Neural progenitor cell (in vitro differentiated cells): ENCODE results near the gene MYO16. TPM values are rescaled to one million over a fixed set of nuclear protein-coding genes. Genes with fewer than 3 reads are reported as not detected.

Source experiments
- DNase-seq: peaks from one replicate; pipeline ENCODE4 v3.0.0-alpha.2; 2016; ENCODE audit warnings: low spot score
- H2AFZ ChIP-seq: fragments of 200-600 bp; sonication (generic); replicated peaks from 2 replicates; pipeline ENCODE4 v1.6.1; 2016; ENCODE audit warnings: antibody characterized with exemption
- H3F3A ChIP-seq: fragments of 200-600 bp; sonication (generic); 2 replicates; pipeline ENCODE4 v1.6.1; 2016; ENCODE audit warnings: antibody characterized with exemption, low read depth
- H3K27ac ChIP-seq: fragments of 200-600 bp; sonication (generic); 2 replicates; pipeline ENCODE4 v1.5.1; 2016; ENCODE audit warnings: mild to moderate bottlenecking
- H3K27me3 ChIP-seq: fragments of 200-600 bp; sonication (generic); 2 replicates; pipeline ENCODE4 v1.6.1; 2016; ENCODE audit warnings: mild to moderate bottlenecking, moderate library complexity
- H3K36me3 ChIP-seq: fragments of 200-600 bp; sonication (generic); 2 replicates; pipeline ENCODE4 v1.5.1; 2016
- H3K4me1 ChIP-seq: fragments of 200-600 bp; sonication (generic); 2 replicates; pipeline ENCODE4 v1.6.1; 2016; ENCODE audit warnings: mixed run types
- H3K4me2 ChIP-seq: fragments of 200-600 bp; sonication (generic); 2 replicates; pipeline ENCODE4 v1.6.1; 2016
- H3K4me3 ChIP-seq: fragments of 200-600 bp; sonication (generic); 2 replicates; pipeline ENCODE4 v1.5.1; 2016
- H3K79me2 ChIP-seq: fragments of 200-600 bp; sonication (generic); 2 replicates; pipeline ENCODE4 v1.6.1; 2016; ENCODE audit warnings: low read depth
- H3K9ac ChIP-seq: fragments of 200-600 bp; sonication (generic); 2 replicates; pipeline ENCODE4 v1.6.1; 2016
- H3K9me3 ChIP-seq: fragments of 200-600 bp; sonication (generic); 2 replicates; pipeline ENCODE4 v1.5.1; 2016; ENCODE audit warnings: low read depth
- H4K20me1 ChIP-seq: fragments of 200-600 bp; sonication (generic); 2 replicates; pipeline ENCODE4 v1.6.1; 2016; ENCODE audit warnings: low read depth
- H3K27ac Mint-ChIP-seq: 3 replicates; pipeline ENCODE4 v1.8.0; 2021; ENCODE audit warnings: mixed read lengths
- H3K27me3 Mint-ChIP-seq: 2 replicates; pipeline ENCODE4 v1.8.0; 2022; ENCODE audit warnings: low read depth, mild to moderate bottlenecking, inconsistent platforms, moderate library complexity, mixed read lengths; ENCODE audit not compliant: insufficient read depth
- H3K36me3 Mint-ChIP-seq: 3 replicates; pipeline ENCODE4 v1.8.0; 2021; ENCODE audit warnings: mixed read lengths
- H3K4me1 Mint-ChIP-seq: 3 replicates; pipeline ENCODE4 v1.8.0; 2021; ENCODE audit warnings: mixed read lengths
- H3K4me3 Mint-ChIP-seq: 3 replicates; pipeline ENCODE4 v1.8.0; 2021; ENCODE audit warnings: mild to moderate bottlenecking, moderate library complexity, mixed read lengths
- H3K9me3 Mint-ChIP-seq: 3 replicates; pipeline ENCODE4 v1.8.0; 2020; ENCODE audit warnings: mixed read lengths
- CTCF ChIP-seq: fragments of 200-600 bp; sonication (generic); IDR thresholded peaks from 2 replicates; pipeline ENCODE4 v1.5.1; 2017; ENCODE audit warnings: antibody characterized with exemption, mild to moderate bottlenecking
- EZH2 ChIP-seq: fragments of 200-600 bp; sonication (generic); IDR thresholded peaks from 2 replicates; pipeline ENCODE4 v1.6.1; 2017; ENCODE audit warnings: antibody characterized with exemption, mild to moderate bottlenecking, moderate library complexity
- EZH2phosphoT487 ChIP-seq: fragments of 200-600 bp; sonication (generic); IDR thresholded peaks from 2 replicates; pipeline ENCODE4 v1.6.1; 2017; ENCODE audit warnings: antibody characterized with exemption
- total RNA-seq: library from RNA; depleted of rRNA; stranded (reverse); fragments of >200 nt; gene quantifications from 2 replicates; pipeline ENCODE4 v1.2.3, GENCODE V29; 2015; ENCODE audit warnings: low replicate concordance

MYO16 gene
- total RNA-seq, 1 donor from 2014 or later: 0.41 TPM

- H3K4me3 Mint-ChIP-seq: no peak overlapping the region
- H3K36me3 Mint-ChIP-seq: peaks cover 6% of the 10 kb centered on the region
- no peaks in the 10 kb centered on the region for H4K20me1 ChIP-seq
- DNase-seq: peak; percentile 23
- no peaks in the 10 kb centered on the region for H3K36me3 ChIP-seq
- H3K4me1 Mint-ChIP-seq: peaks cover 32% of the 10 kb centered on the region
- H3K9ac ChIP-seq: no peak overlapping the region
- no peak overlapping the region for H2AFZ ChIP-seq
- H3K27me3 ChIP-seq: no peaks in the 10 kb centered on the region
- peaks cover 17% of the 10 kb centered on the region for H3K4me1 ChIP-seq
- no peak overlapping the region for H3K4me2 ChIP-seq
- no peak overlapping the region for H3K4me3 ChIP-seq
- H3K27ac ChIP-seq: no peak overlapping the region
- no peaks in the 10 kb centered on the region for H3F3A ChIP-seq
- TF ChIP-seq EZH2phosphoT487 (no peak), CTCF (no peak), EZH2 (no peak)
- H3K79me2 ChIP-seq: no peaks in the 10 kb centered on the region
- H3K9me3 Mint-ChIP-seq: no peaks in the 10 kb centered on the region
- no peaks in the 10 kb centered on the region for H3K9me3 ChIP-seq
- H3K27ac Mint-ChIP-seq: peak overlapping the region; percentile 30
- H3K27me3 Mint-ChIP-seq: no peaks in the 10 kb centered on the region
Observed at GRCh38 chr13:109211616-109212015, 582.2 kb downstream of the MYO16 start.

- Histone ChIP-seq H4K20me1 (no peaks in the 10 kb centered on the region), H3K9ac (no peak overlapping the region), H3K36me3 (no peaks in the 10 kb centered on the region), H3K27me3 (no peaks in the 10 kb centered on the region), H3K4me2 (no peak overlapping the region), H3K9me3 (no peaks in the 10 kb centered on the region), H3K79me2 (no peaks in the 10 kb centered on the region), H3K4me3 (no peak overlapping the region), H2AFZ (no peak overlapping the region), H3K4me1 (peaks cover 17% of the 10 kb centered on the region), H3K27ac (no peak overlapping the region), H3F3A (no peaks in the 10 kb centered on the region)
- H3K36me3 Mint-ChIP-seq: peaks cover 4% of the 10 kb centered on the region
- no peak overlapping the region for H3K4me3 Mint-ChIP-seq
- H3K27me3 Mint-ChIP-seq: no peaks in the 10 kb centered on the region
- H3K27ac Mint-ChIP-seq: peak overlapping the region; percentile 78
- no peak for DNase-seq
- peaks cover 32% of the 10 kb centered on the region for H3K4me1 Mint-ChIP-seq
- TF ChIP-seq EZH2phosphoT487 (no peak), CTCF (no peak), EZH2 (no peak)
- no peaks in the 10 kb centered on the region for H3K9me3 Mint-ChIP-seq
Observed at GRCh38 chr13:109212650-109213049, 583.2 kb downstream of the MYO16 start.

- Histone ChIP-seq H3K4me1 (peaks cover 17% of the 10 kb centered on the region), H3F3A (no peaks in the 10 kb centered on the region), H3K4me2 (no peak overlapping the region), H4K20me1 (no peaks in the 10 kb centered on the region), H3K9me3 (no peaks in the 10 kb centered on the region), H3K36me3 (no peaks in the 10 kb centered on the region), H3K27ac (no peak overlapping the region), H2AFZ (no peak overlapping the region), H3K9ac (no peak overlapping the region), H3K79me2 (no peaks in the 10 kb centered on the region), H3K4me3 (no peak overlapping the region), H3K27me3 (no peaks in the 10 kb centered on the region)
- H3K9me3 Mint-ChIP-seq: no peaks in the 10 kb centered on the region
- peaks cover 3% of the 10 kb centered on the region for H3K36me3 Mint-ChIP-seq
- H3K27me3 Mint-ChIP-seq: no peaks in the 10 kb centered on the region
- H3K27ac Mint-ChIP-seq: no peak overlapping the region
- DNase-seq: no peak
- H3K4me1 Mint-ChIP-seq: peaks cover 29% of the 10 kb centered on the region
- no peak overlapping the region for H3K4me3 Mint-ChIP-seq
- no peak for TF ChIP-seq CTCF
- no peak for TF ChIP-seq EZH2
- no peak for TF ChIP-seq EZH2phosphoT487
Observed at GRCh38 chr13:109213714-109214113, 584.3 kb downstream of the MYO16 start.
